Measurements from ENCODE around the gene ARHGAP32. TPM values are rescaled to one million over a fixed set of nuclear protein-coding genes. Genes with fewer than 3 reads are reported as not detected.
"Not testable (repeated sequence)": the region's sequence is repeated elsewhere in the genome, so short reads cannot be mapped to it uniquely, and the experiment has no call there.

The ARHGAP32 gene
- total RNA-seq, 1 donor from 2014 or later: 4.2 TPM

GRCh38 chr11:129189646-129190045, 2.5 kb downstream of the ARHGAP32 start:
- TF ChIP-seq CTCF (conservative IDR thresholded peaks at IDR 0.05; ENCODE audit: low read depth, low read length): no peak
- no peak for DNase-seq (ENCODE audit: low read depth)

GRCh38 chr11:129185082-129185481, 7.0 kb downstream of the ARHGAP32 start:
- not testable (repeated sequence) for DNase-seq (ENCODE audit: low read depth); H3K4me3 ChIP-seq (ENCODE audit: low read depth, low read length)

More at GRCh38 chr11:129189646-129190045, 2.5 kb downstream of the ARHGAP32 start:
- H3K4me3 ChIP-seq (ENCODE audit: low read depth, low read length): no peak overlapping the region

GRCh38 chr11:129184581-129184980, 7.5 kb downstream of the ARHGAP32 start:
- DNase-seq (ENCODE audit: low read depth): no peak
- TF ChIP-seq CTCF (conservative IDR thresholded peaks at IDR 0.05; ENCODE audit: low read depth, low read length): no peak
- no peak overlapping the region for H3K4me3 ChIP-seq (ENCODE audit: low read depth, low read length)

GRCh38 chr11:129167315-129167714, 24.8 kb downstream of the ARHGAP32 start:
- no peak overlapping the region for H3K4me3 ChIP-seq (ENCODE audit: low read depth, low read length)
- no peak for DNase-seq (ENCODE audit: low read depth)
- TF ChIP-seq CTCF (conservative IDR thresholded peaks at IDR 0.05; ENCODE audit: low read depth, low read length): no peak

- TF ChIP-seq CTCF (conservative IDR thresholded peaks at IDR 0.05; ENCODE audit: low read depth, low read length): no peak
- no peak for DNase-seq (ENCODE audit: low read depth)
These were observed 28.4 kb downstream of the ARHGAP32 start for GRCh38 chr11:129163714-129164164.

GRCh38 chr11:129157080-129157479, 35.0 kb downstream of the ARHGAP32 start:
- DNase-seq (ENCODE audit: low read depth); H3K4me3 ChIP-seq (ENCODE audit: low read depth, low read length): not testable (repeated sequence)

More at GRCh38 chr11:129163714-129164164, 28.4 kb downstream of the ARHGAP32 start:
- no peak overlapping the region for H3K4me3 ChIP-seq (ENCODE audit: low read depth, low read length)

GRCh38 chr11:129155745-129156144, 36.4 kb downstream of the ARHGAP32 start:
- DNase-seq (ENCODE audit: low read depth): no peak
- no peak overlapping the region for H3K4me3 ChIP-seq (ENCODE audit: low read depth, low read length)
- TF ChIP-seq CTCF (conservative IDR thresholded peaks at IDR 0.05; ENCODE audit: low read depth, low read length): no peak

GRCh38 chr11:129148487-129148886, 43.6 kb downstream of the ARHGAP32 start:
- DNase-seq (ENCODE audit: low read depth): no peak
- no peak for TF ChIP-seq CTCF (conservative IDR thresholded peaks at IDR 0.05; ENCODE audit: low read depth, low read length)
- H3K4me3 ChIP-seq (ENCODE audit: low read depth, low read length): no peak overlapping the region

Data from epithelial cell of proximal tubule (primary cell).